RWPE2 (cell line): ENCODE measurements around the gene CHST14.
A peak's percentile ranks its signal among the peaks of the same experiment; 100 is the strongest.

Experiments
- ATAC-seq: fragments of 200-7000 bp; cut with Tn5 transposase; 3 replicates; pipeline ENCODE4 v1.9.1; 2021; ENCODE audit warnings: low read depth
- DNase-seq: peaks from one replicate; pipeline ENCODE4 v3.0.0-alpha.2; 2020; ENCODE audit warnings: low spot score
- H3K27ac ChIP-seq: fragments of 450-650 bp; 2 replicates; pipeline ENCODE4 v1.5.1; 2017; ENCODE audit warnings: mild to moderate bottlenecking; ENCODE audit not compliant: poor library complexity, severe bottlenecking
- H3K27me3 ChIP-seq: fragments of 250-450 bp; sonication (Bioruptor Pico); 2 replicates; pipeline ENCODE4 v1.5.1; 2021; ENCODE audit warnings: mild to moderate bottlenecking, moderate library complexity; ENCODE audit not compliant: insufficient read depth, poor library complexity, severe bottlenecking
- H3K36me3 ChIP-seq: fragments of 250-450 bp; sonication (Bioruptor Pico); 2 replicates; pipeline ENCODE4 v1.5.1; 2020; ENCODE audit warnings: low read depth, mild to moderate bottlenecking, moderate library complexity
- H3K4me1 ChIP-seq: fragments of 250-450 bp; sonication (Bioruptor Pico); 2 replicates; pipeline ENCODE4 v1.5.1; 2021; ENCODE audit warnings: mild to moderate bottlenecking, moderate library complexity; ENCODE audit not compliant: insufficient read depth, poor library complexity, severe bottlenecking
- H3K4me3 ChIP-seq: fragments of 250-450 bp; sonication (Bioruptor Pico); 2 replicates; pipeline ENCODE4 v1.5.1; 2021; ENCODE audit warnings: mild to moderate bottlenecking, moderate library complexity; ENCODE audit not compliant: severe bottlenecking
- H3K9me3 ChIP-seq: fragments of 250-450 bp; sonication (Bioruptor Pico); 2 replicates; pipeline ENCODE4 v1.5.1; 2021; ENCODE audit warnings: mild to moderate bottlenecking, moderate library complexity; ENCODE audit not compliant: severe bottlenecking
- TF ChIP-seq, protein P1 (sequence below): fragments of 450-650 bp; IDR thresholded peaks from one replicate; pipeline ENCODE4 v1.5.1; 2017; ENCODE audit warnings: mild to moderate bottlenecking, moderate library complexity; ENCODE audit not compliant: poor library complexity, severe bottlenecking

CHST14 gene

DNA sequence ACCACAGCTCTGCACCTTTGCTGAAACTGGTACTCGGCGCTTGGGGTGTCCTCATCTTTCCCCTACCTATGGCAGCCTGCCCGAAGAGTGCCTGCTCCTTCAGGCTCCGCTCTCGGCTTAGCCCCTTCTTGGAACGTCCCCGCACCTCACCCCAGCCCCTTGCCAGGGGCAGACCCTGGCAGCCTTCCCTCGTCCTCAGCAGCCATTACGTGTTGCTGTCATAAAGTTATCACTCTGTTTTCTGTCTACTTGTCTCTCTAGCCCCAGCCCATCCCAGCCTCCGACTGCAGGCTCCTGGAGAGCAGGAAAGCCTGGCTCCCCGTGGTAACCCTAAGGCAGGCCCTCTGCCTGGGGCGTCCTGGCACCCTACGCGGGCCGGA, 35.1 kb upstream of the CHST14 start:
- Histone ChIP-seq H3K4me1 (no peaks in the 10 kb centered on the region), H3K36me3 (no peaks in the 10 kb centered on the region), H3K9me3 (no peaks in the 10 kb centered on the region), H3K4me3 (peak overlapping the region; percentile 10), H3K27me3 (peaks cover 30% of the 10 kb centered on the region), H3K27ac (no peak overlapping the region)
- peak; percentile 69 for DNase-seq
- ATAC-seq, result no peak
- TF ChIP-seq, protein P1, sequence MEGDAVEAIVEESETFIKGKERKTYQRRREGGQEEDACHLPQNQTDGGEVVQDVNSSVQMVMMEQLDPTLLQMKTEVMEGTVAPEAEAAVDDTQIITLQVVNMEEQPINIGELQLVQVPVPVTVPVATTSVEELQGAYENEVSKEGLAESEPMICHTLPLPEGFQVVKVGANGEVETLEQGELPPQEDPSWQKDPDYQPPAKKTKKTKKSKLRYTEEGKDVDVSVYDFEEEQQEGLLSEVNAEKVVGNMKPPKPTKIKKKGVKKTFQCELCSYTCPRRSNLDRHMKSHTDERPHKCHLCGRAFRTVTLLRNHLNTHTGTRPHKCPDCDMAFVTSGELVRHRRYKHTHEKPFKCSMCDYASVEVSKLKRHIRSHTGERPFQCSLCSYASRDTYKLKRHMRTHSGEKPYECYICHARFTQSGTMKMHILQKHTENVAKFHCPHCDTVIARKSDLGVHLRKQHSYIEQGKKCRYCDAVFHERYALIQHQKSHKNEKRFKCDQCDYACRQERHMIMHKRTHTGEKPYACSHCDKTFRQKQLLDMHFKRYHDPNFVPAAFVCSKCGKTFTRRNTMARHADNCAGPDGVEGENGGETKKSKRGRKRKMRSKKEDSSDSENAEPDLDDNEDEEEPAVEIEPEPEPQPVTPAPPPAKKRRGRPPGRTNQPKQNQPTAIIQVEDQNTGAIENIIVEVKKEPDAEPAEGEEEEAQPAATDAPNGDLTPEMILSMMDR, result no peak

DNA sequence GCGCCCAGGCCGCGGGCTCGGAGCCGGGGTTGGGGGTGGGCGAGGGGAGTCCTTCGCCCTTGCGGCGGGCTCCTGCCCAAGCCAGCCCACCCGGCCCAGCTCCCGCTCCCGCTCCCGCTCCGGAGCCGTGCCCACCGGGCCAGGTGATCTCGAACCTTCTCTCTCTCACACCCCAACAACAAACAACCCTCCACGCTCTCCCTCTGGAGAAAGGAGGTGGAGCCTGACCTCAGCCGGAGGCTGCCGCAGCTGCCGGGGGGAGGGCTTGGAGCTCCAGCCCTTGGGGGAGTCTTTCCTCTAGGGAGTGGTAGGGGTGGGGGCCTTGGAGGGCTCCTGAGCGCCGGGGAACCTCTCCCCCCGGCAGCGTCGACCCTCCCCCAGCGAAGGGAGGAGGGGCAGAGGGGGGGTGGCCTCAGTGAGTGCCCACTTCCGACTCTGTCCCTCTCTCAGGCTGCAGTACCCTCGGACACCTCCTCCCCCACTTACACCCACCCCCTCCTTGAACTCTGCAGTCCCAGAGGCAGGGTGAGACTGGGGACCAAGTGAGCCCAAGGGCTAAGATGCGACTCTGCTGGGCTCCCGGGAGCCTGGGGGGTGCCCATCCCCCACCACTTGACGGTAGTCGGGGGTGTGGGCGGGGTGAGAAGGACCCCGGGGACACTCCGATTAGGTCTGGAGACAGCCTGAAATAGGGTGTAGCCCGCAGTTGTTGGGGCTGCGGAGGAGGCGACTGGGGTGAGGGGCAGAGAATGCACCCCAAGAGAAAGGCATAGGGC, 34.5 kb upstream of the CHST14 start:
- TF ChIP-seq, protein P1, result no peak
- ATAC-seq (no peak), DNase-seq (peak; percentile 56)
- Histone ChIP-seq H3K36me3 (no peaks in the 10 kb centered on the region), H3K4me3 (peak overlapping the region; percentile 10), H3K4me1 (no peaks in the 10 kb centered on the region), H3K9me3 (no peaks in the 10 kb centered on the region), H3K27ac (no peak overlapping the region), H3K27me3 (peaks cover 30% of the 10 kb centered on the region)

DNA sequence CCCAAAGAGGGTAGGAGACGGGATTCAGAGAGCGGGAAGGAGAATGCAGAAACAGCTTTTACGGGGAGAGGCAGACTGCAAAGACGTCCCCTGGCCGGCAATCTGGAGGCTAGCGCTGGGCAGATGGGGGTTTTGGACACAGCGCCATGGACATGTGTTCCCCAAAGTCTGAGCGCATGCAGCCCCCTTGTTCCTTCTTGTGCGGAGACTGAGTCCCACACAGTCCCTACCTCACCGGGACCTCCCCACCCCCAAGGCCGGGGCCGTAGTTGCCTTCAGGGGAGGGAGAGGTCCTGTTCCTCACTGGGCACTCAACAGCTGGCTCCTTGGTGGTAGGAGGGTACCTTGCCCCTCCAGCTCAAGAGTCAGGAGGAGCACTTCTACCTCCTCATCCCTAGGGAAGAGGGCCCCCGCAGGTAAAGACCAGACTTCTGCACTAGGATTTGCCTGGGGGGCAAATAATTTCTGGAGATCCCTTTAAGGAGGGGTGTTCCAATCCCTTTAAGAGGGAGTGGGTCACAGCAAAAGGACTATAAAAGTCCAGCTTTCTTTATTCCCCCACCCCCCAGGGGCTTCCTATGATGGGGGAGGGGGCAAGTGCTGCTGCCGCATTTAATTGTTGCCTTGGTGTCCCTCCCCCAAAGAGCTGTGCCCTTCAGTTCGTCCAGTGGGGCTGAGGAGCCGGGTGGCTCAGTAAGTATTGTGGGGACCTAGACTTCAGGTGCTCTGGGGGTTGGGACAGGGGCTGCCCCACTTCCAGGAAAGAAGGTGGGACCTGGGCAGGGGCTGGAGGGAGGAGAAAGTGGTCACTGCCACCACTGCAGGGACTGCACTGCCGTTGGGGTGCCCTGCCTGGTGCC, 33.7 kb upstream of the CHST14 start:
- no peak for ATAC-seq
- no peaks in the 10 kb centered on the region for H3K4me1 ChIP-seq
- no peaks in the 10 kb centered on the region for H3K9me3 ChIP-seq
- H3K36me3 ChIP-seq, result no peaks in the 10 kb centered on the region
- H3K4me3 ChIP-seq, result no peak overlapping the region
- H3K27ac ChIP-seq, result no peak overlapping the region
- peaks cover 30% of the 10 kb centered on the region for H3K27me3 ChIP-seq
- DNase-seq, result peak; percentile 73
- TF ChIP-seq, protein P1, result no peak

DNA sequence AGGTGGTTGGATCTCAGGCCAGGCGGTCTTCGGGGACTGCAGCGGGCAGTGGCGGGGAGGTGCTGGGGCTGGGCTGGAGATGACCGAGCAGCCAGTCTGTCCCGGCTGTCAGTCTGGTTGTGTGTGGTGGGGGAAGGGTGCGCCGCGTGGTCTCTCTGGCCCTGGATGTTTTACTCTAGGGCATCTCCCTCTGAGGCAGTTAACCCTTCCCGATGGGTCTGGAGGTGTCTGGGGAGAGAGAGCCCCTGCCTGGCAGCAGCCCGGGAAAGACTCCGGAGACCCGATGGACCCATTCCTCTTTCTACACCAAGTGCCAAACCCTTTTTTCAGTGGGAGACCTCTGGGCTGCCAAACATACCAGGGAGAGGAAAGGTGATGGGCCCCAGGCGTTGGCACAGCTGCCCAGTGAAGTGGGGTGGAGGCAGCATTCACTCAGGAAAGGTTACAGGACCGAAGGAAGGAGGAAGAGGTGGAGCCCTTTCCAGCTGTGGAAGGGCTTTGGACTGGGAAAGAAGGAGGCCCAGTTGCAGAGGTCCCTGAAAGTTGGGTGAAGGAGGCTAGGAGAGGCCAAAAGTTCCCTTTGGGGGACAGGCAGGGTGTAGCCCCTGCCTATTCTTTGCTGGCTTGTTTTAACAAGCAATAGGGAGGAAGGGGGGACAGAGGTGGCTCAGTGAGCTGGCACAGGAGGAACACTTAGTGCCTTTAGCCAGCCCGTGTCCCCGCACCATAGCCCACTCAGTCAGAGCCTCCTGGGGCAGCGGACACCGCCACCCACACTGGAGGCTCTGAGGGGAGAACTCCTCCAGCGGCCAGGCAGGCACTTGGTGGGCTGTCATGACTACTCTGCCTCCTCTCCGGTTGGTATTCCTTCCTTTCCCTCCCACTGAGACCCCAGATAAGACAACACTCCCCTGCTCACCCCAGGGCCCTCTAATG, 32.8 kb upstream of the CHST14 start:
- H3K4me1 ChIP-seq, result no peaks in the 10 kb centered on the region
- no peaks in the 10 kb centered on the region for H3K9me3 ChIP-seq
- H3K27ac ChIP-seq, result no peak overlapping the region
- no peaks in the 10 kb centered on the region for H3K36me3 ChIP-seq
- no peak for ATAC-seq
- DNase-seq, result no peak
- TF ChIP-seq, protein P1, result no peak
- H3K4me3 ChIP-seq, result no peak overlapping the region
- H3K27me3 ChIP-seq, result peaks cover 30% of the 10 kb centered on the region
